Activated effector memory CD4-positive, alpha-beta T cell treated with Interleukin-2 at 50 U/mL for 16 hours (primary cell): ENCODE data around the gene PYGL.
"Not testable (repeated sequence)": the region's sequence is repeated elsewhere in the genome, so short reads cannot be mapped to it uniquely, and the experiment has no call there.

Experiments
- DNase-seq: peaks from one replicate; pipeline ENCODE4 v3.0.0-alpha.2; 2020

Gene PYGL

GRCh38 chr14:50924843-50925242 is 19.4 kb downstream of the PYGL start:
- no peak for DNase-seq

- DNase-seq, result no peak
These were observed 20.0 kb downstream of the PYGL start for GRCh38 chr14:50924236-50924635.

DNA sequence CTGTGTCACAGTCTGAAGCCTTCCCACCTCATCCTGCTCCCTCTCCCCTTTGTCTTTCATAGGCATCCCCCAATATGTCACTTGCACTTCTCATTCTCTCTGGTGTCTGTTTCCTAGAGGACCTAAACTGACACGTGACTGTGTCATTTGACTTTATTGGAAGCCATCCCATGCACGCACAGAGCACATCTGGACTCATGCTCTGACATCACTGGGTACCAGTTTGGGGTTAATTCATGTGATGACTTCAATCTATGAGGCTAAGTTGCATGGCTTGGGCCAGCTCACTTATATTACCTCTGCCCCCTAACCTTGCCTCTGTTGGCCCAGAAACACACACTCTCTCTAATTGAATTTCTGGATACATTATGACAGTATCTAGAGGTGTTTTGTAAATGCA is 21.5 kb downstream of the PYGL start:
- DNase-seq, result no peak

DNA sequence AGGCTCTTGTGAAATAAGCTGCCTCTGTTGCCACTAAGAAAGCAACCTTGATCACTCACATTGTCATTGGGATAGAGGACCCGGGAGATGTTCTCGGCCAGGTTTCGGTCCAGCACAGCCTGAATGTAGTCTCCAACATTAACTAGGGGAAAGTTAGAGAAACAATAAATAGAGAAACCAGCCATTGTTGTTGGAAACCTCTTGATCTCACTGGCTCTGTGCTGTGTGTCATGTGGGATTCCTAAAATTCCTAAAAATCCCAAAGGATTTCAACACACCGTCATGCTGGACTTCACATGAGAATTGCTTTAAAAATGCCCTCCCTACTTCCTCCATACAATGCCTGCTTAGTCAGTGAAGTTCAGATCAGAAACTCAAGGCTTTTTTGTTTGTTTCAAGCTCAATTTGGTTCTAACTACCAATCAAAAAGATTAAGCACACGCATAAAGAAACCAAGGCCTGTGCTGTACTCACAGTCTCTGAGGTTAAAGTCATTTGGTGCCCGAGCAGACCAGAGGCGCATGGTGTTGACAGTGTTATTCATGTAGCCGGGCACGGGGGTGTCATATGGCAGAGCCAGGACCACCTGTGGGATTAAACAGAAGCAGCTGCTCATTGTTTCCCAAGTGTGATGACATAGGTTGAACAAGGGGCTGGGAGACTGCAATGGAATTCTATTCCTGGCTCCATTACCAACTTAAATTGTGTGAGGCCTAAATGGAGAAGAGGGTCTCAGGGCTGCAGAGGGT is 23.6 kb downstream of the PYGL start:
- DNase-seq, result no peak

DNA sequence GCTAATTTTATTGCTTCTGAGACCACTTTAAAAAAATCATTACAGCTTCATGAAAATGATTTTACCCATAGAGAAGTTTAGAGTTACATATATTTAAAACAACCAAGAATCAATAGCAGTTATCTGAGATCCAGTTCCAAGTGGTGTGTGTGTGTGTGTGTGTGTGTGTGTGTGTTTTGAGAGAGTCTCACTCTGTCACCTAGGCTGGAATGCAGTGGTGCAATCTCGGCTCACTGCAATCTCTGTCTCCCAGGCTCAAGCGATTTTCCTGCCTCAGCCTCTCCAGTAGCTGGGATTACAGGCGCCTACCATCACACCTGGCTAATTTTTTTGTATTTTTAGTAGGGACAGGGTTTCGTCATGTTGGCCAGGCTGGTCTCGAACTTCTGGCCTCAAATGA is 24.8 kb downstream of the PYGL start:
- DNase-seq, result not testable (repeated sequence)

- no peak for DNase-seq
These were observed 26.8 kb downstream of the PYGL start for GRCh38 chr14:50917449-50917848.

GRCh38 chr14:50910495-50911420 is 33.5 kb downstream of the PYGL start:
- no peak for DNase-seq

DNA sequence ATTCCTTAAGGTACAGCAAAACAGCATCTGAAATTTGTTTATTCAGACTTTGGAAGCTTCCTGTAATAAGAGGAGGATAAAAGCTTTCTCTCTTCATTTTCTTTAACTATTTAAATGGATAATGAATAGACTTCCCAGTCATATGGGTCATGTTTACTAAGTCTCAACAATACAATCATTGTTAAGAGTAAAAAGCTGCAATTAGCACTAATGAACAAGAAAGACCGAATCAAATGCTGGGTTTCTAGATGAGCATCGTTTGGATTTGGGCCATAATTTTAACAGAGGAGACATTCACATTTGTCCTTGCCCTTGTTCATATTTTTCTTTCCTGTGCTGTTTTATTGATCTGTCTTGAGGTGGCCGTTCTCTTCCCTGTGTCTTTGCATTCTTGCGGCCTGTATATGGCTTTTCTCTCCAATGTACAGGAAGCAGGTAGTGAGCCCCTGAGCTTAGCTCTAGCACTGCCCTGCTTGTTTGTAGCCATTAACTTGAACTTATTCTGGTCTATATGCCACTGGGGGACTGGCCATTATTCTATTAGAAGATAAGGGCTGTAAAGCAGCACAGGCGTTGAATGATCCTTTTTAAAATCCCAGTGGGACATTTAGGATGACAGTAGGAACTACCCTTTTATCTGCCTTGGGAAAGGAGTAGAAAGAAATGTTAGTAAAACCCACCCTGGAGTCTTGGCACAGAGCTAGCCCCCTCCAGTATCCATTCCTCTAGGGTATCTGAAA is 37.8 kb downstream of the PYGL start:
- no peak for DNase-seq

DNA sequence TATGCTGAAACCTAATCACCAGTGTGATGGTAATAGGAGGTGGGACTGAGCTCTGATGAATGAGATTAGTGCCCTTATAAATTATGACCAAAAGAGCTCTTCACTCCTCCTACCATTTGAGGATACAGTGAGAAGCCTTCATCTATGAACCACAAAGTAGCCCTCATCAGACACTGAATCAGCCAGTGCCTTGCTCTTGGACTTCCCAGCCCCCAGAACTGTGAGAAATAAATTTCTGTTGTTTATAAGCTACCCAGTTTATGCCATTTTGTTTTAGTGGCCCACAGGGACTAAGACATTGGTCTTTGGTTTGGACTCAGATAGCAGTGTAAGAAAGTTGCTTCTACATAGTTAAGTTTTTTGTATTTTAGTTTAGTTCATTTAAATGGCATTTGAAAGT is 39.6 kb downstream of the PYGL start:
- DNase-seq, result no peak

GRCh38 chr14:50901361-50901760 is 42.9 kb downstream of the PYGL start:
- DNase-seq, result no peak

GRCh38 chr14:50897658-50898175 is 46.6 kb downstream of the PYGL start:
- no peak for DNase-seq

- not testable (repeated sequence) for DNase-seq
These were observed 47.3 kb downstream of the PYGL start for GRCh38 chr14:50897005-50897404.

DNA sequence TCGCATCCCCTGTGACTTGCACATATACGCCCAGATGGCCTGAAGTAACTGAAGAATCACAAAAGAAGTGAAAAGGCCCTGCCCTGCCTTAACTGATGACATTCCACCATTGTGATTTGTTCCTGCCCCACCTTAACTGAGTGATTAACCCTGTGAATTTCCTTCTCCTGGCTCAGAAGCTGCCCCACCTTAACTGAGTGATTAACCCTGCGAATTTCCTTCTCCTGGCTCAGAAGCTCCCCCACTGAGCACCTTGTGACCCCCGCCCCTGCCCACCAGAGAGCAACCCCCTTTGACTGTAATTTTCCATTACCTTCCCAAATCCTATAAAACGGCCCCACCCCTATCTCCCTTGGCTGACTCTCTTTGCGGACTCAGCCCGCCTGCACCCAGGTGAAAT is 47.9 kb downstream of the PYGL start:
- DNase-seq, result not testable (repeated sequence)

GRCh38 chr14:50892255-50892654 is 52.0 kb downstream of the PYGL start:
- no peak for DNase-seq

DNA sequence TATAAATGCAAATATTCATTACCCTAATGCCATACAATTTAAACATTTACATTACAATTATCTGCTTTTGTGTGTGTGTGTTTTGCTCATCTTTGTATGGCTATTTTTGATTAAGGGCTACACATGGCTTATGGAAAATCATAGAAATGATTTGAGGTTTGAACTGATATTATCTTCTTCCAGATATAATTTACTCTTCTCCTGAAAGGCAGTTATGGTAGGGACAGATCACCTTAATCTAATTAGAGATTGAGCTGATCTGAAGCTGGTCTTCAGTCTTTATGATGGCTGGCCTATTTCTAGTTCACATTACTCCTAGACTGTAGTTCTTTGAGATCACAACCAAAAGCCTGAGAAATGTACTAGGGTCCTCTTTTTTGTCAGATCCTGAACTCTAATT is 56.8 kb downstream of the PYGL start:
- no peak for DNase-seq

GRCh38 chr14:50883827-50884197 is 60.5 kb downstream of the PYGL start:
- no peak for DNase-seq

DNA sequence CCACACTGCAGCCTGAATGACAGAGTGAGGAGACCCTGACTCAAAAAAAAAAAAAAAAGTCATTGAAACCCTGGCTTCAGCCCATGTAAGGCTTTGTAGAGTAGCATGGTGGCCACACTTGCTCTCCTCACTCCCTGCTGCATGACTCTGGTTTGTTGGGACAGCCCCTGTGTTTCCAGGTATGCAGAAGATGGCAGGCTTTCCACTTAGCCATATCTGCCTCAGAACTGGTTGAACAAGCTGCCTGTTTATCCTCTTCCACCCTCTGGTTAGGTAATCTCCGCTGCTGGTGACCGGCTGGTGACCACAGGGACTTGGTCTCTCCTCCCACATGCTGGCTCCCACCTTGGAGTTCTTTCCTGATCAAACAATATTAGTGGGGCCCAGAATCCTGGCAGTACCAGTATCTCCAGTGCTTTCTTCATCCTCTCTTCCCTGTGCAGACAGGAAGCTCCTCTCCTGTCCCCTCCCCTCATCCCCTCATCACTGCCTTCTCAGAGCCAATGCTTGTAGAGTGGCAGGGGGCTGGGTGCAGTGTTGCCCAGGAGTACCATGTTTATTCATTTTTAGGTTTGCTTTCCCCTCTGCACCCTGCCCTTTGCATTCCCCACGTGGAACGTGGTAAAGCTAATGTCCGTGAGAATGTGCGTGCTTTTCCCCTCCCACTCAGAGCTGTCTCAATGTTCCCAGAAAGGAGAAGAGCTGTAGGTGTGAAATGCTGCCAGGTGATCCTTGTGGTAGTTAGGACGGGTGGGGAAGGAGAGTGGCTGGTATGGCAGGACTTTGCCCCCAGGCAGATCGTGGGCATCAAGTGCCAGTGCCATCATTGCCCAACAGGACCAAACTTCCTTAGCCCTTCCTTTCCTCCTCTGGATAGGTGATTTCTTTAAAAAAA is 61.1 kb downstream of the PYGL start:
- no peak for DNase-seq

DNA sequence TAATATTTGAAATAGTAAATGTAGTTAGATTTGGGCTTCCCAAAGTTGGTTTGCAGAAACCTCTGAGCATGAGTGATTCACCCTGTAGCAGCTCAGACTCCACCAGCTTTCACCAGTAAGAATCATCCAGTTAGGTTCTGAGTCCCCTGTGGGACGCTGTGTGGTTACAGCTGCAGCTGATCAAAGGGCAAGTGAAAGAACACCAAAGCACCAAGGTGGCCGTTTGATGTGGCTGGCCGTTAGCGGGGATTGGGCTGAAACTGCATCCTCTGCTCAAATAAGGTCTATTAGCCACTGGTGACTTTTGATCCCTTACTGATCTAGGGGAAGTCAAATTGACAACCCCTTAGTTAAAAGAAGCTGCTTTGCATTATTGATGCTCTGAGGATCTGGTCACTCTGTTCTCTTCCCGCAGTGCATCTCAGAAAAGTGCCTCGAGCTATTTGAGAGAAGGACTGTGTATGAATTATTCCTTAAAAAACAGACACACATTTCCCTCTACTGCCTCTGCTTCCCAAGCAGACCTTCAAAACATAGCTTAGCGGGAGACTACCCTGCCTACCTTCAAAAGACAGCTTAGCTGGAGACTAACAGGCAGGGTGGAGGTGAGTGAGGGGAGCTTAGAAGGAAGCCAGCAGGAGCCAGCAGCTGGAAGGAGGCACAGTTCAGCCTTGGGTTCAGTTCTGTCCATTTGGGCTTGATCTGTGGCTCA is 68.8 kb downstream of the PYGL start:
- DNase-seq, result peak; percentile 41

GRCh38 chr14:50874757-50875156 is 69.5 kb downstream of the PYGL start:
- DNase-seq, result no peak

- DNase-seq, result no peak
These were observed 72.2 kb downstream of the PYGL start, which contains the start of gene ABHD12B for GRCh38 chr14:50871914-50872732. Gene ABHD12B, plus strand, starts transcription at chr14:50872053. Its CDS starts 122 bp downstream, at chr14:50872175.
